Stomach smooth muscle (tissue), 2 donors: Measurements from ENCODE around the gene TMED7.

Experiments used
- H3K27ac ChIP-seq: one replicate; pipeline ENCODE4 v1.7.0; 2013; ENCODE audit warnings: mild to moderate bottlenecking, low read length, inconsistent platforms
- H3K27me3 ChIP-seq, 2 donors: one replicate each; pipeline ENCODE4 v1.7.0; 2013; ENCODE audit warnings: low read length in 2 of 2; ENCODE audit not compliant: insufficient read depth in 2 of 2, control insufficient read depth in 1 of 2
- H3K36me3 ChIP-seq, 2 donors: one replicate each; pipeline ENCODE4 v1.7.0; 2013; ENCODE audit warnings: low read length in 2 of 2; ENCODE audit not compliant: control insufficient read depth in 2 of 2, insufficient read depth in 2 of 2
- H3K4me1 ChIP-seq: one replicate; pipeline ENCODE4 v1.7.0; 2013; ENCODE audit warnings: low read length; ENCODE audit not compliant: control insufficient read depth, insufficient read depth
- H3K4me3 ChIP-seq, 2 donors: one replicate each; pipeline ENCODE4 v1.7.0; 2013; ENCODE audit warnings: low read length in 2 of 2
- H3K9ac ChIP-seq, 2 donors: one replicate each; pipeline ENCODE4 v1.7.0; 2013; ENCODE audit warnings: low read length in 2 of 2, mild to moderate bottlenecking in 1 of 2
- H3K9me3 ChIP-seq, 2 donors: one replicate each; pipeline ENCODE4 v1.7.0; 2013; ENCODE audit warnings: low read length in 2 of 2; ENCODE audit not compliant: control insufficient read depth in 2 of 2
- donor health status: healthy.
- donor health status: Pancreatic carcinoma.

The TMED7 gene

DNA sequence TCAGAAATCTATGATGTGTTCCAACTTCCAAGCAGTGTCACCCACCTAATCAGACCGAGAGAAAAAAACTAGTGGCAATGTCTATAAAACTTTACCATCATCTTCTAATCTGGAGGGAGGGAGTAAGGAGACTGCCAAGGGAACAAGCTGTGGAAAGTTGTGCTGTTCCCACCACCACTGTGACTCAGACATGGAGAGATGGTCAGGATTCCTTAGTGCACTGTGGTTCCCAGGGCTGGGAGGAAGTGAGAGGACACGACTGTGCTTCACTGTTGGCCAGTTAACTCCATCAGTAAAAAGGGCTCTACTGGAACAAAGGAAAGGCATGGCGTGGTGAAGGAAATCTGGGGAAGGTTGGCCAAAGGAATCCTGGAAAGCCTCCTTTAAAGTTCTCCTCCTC lies 42.4 kb downstream of the TMED7 start:
- Histone ChIP-seq H3K36me3 (peaks cover 0 to 4% of the 10 kb centered on the region in 2 donors), H3K4me3 (no peak overlapping the region), H3K9me3 (no peaks in the 10 kb centered on the region), H3K27me3 (no peaks in the 10 kb centered on the region), H3K4me1 (no peaks in the 10 kb centered on the region), H3K27ac (no peak overlapping the region), H3K9ac (no peak overlapping the region)

- Histone ChIP-seq H3K27me3 (no peaks in the 10 kb centered on the region), H3K4me3 (no peak overlapping the region), H3K4me1 (no peaks in the 10 kb centered on the region), H3K27ac (no peak overlapping the region), H3K9me3 (no peaks in the 10 kb centered on the region), H3K36me3 (peaks cover 0 to 4% of the 10 kb centered on the region in 2 donors), H3K9ac (no peak overlapping the region)
These were observed 44.9 kb downstream of the TMED7 start for GRCh38 chr5:115580941-115581340.

GRCh38 chr5:115579747-115580173 lies 46.1 kb downstream of the TMED7 start:
- H3K9me3 ChIP-seq = no peaks in the 10 kb centered on the region
- no peaks in the 10 kb centered on the region for H3K27me3 ChIP-seq
- H3K9ac ChIP-seq = no peak overlapping the region
- no peak overlapping the region for H3K27ac ChIP-seq
- no peaks in the 10 kb centered on the region for H3K4me1 ChIP-seq
- no peak overlapping the region for H3K4me3 ChIP-seq
- peaks cover 0 to 4% of the 10 kb centered on the region in 2 donors for H3K36me3 ChIP-seq

DNA sequence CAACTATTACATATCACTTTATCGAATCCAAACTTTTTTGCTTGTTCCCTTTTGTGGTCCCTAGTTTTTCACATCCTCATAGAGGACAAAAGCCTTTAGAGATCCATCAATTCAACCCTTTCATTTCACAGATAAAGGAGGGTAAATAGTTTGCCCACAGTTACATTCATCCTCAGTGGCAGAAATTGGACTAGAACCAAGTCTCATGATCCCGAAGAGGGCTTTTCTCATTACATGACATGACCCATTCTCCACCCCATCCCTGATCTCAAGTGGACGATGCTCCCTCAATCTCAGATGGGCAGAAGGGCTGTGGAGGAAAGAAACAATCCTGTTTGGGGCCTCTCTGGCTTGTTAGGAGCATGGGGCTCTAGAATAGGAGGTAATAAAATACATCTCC lies 46.6 kb downstream of the TMED7 start:
- H3K9ac ChIP-seq = no peak overlapping the region
- peaks cover 0 to 4% of the 10 kb centered on the region in 2 donors for H3K36me3 ChIP-seq
- no peaks in the 10 kb centered on the region for H3K9me3 ChIP-seq
- H3K4me3 ChIP-seq = no peak overlapping the region
- H3K4me1 ChIP-seq = no peaks in the 10 kb centered on the region
- H3K27ac ChIP-seq = no peak overlapping the region
- no peaks in the 10 kb centered on the region for H3K27me3 ChIP-seq

DNA sequence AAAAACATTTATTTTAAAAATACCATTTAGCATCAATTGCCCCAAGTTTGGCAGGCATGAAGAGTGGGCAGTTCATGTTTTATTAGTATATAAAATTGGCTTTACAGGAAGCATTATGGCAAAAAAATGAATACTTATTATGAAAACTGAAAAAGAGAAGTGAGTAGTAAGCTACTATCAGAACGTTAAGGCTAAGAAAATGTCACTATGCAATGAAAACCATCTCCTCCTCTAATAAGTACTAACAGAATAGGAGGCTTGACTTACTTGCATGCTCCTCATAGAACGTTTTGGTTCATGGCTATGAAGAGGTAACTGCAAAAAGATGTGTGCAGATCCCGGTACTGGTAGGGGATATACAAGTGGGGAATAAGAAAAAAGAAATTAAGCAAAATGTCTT lies 47.2 kb downstream of the TMED7 start:
- H3K4me1 ChIP-seq = no peaks in the 10 kb centered on the region
- H3K27me3 ChIP-seq = no peaks in the 10 kb centered on the region
- H3K27ac ChIP-seq = no peak overlapping the region
- peaks cover 0 to 4% of the 10 kb centered on the region in 2 donors for H3K36me3 ChIP-seq
- H3K9ac ChIP-seq = no peak overlapping the region
- no peak overlapping the region for H3K4me3 ChIP-seq
- no peaks in the 10 kb centered on the region for H3K9me3 ChIP-seq

DNA sequence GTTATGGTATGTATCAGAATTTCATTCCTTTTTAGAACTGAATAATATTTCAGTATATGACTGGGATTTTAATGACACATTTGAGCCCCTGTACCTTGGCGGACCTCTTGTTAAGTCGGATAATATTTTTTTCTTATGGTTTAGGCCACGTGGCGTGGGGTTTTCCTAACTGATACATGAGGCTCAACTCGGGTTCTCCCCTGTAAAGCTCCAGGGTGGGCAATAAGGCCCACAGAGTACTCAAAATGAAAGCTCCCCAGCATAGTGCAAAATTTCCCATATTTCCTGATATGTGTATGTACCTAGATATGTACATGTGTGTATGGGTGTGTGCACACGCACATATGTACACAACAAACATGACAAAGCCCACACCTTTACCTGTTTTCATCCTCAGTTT lies 48.1 kb downstream of the TMED7 start:
- H3K27me3 ChIP-seq = no peaks in the 10 kb centered on the region
- H3K9me3 ChIP-seq = no peaks in the 10 kb centered on the region
- H3K9ac ChIP-seq = no peak overlapping the region
- H3K4me3 ChIP-seq = no peak overlapping the region
- no peak overlapping the region for H3K27ac ChIP-seq
- peaks cover 0 to 4% of the 10 kb centered on the region in 2 donors for H3K36me3 ChIP-seq
- H3K4me1 ChIP-seq = no peaks in the 10 kb centered on the region

- H3K27ac ChIP-seq = no peak overlapping the region
- H3K9ac ChIP-seq = no peak overlapping the region
- no peaks in the 10 kb centered on the region for H3K27me3 ChIP-seq
- H3K36me3 ChIP-seq = peaks cover 0 to 4% of the 10 kb centered on the region in 2 donors
- no peak overlapping the region for H3K4me3 ChIP-seq
- no peaks in the 10 kb centered on the region for H3K4me1 ChIP-seq
- H3K9me3 ChIP-seq = no peaks in the 10 kb centered on the region
These were observed 48.5 kb downstream of the TMED7 start for GRCh38 chr5:115577329-115577728.

DNA sequence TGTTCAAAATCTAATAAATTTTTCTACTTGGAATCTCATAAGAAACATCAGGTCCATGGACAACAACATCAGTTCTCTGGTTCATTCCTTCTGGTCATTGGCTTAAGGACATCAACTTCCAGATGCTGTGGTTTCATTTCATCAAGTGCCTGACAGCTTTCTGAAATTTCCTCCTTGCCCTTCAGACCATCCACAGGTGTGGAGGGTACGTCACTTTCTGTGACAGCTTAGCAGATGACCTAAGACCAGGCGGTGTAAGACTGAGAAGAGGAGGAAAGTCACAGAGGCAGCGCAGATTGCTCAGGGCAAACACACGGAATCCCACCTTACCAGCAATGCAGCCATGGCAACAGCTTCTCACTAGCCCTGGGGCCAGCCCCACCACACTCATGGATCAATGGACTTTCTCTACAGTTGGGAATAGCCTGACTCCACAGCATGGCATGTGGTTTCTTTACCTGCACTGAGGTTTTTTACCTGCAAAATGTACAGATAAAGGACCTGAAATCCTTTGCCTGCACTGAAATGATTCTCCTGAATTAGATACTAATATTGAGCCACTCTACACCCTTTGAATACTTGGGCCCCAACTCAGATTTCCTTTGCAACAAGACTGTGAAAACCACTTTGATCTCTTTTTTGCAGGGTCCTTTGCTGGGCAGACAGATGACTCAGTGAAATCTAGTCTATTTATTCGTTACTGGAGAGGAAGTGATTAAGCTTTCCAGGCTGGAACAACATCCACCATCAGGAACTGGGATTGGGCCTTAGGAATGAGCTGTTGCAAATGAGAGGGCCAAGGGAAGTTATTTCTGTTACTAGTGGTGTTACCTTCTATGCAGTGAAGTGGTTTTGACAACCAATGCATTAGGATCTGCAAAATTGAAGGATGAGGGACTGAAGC lies 50.4 kb downstream of the TMED7 start:
- no peak overlapping the region for H3K9ac ChIP-seq
- H3K27me3 ChIP-seq = no peaks in the 10 kb centered on the region
- H3K4me1 ChIP-seq = no peaks in the 10 kb centered on the region
- peaks cover 0 to 4% of the 10 kb centered on the region in 2 donors for H3K36me3 ChIP-seq
- no peak overlapping the region for H3K4me3 ChIP-seq
- H3K9me3 ChIP-seq = no peaks in the 10 kb centered on the region
- H3K27ac ChIP-seq = no peak overlapping the region

GRCh38 chr5:115573133-115573532 lies 52.7 kb downstream of the TMED7 start:
- Histone ChIP-seq H3K27me3 (no peaks in the 10 kb centered on the region), H3K9me3 (no peaks in the 10 kb centered on the region), H3K9ac (no peak overlapping the region), H3K27ac (no peak overlapping the region), H3K4me3 (no peak overlapping the region), H3K4me1 (no peaks in the 10 kb centered on the region), H3K36me3 (no peaks in the 10 kb centered on the region)

- H3K9ac ChIP-seq = no peak overlapping the region
- H3K27ac ChIP-seq = no peak overlapping the region
- no peaks in the 10 kb centered on the region for H3K27me3 ChIP-seq
- no peaks in the 10 kb centered on the region for H3K36me3 ChIP-seq
- H3K4me1 ChIP-seq = no peaks in the 10 kb centered on the region
- H3K9me3 ChIP-seq = no peaks in the 10 kb centered on the region
- H3K4me3 ChIP-seq = no peak overlapping the region
These were observed 54.4 kb downstream of the TMED7 start for GRCh38 chr5:115571441-115571878.

GRCh38 chr5:115568668-115569067 lies 57.2 kb downstream of the TMED7 start:
- H3K36me3 ChIP-seq = no peaks in the 10 kb centered on the region
- no peaks in the 10 kb centered on the region for H3K4me1 ChIP-seq
- no peaks in the 10 kb centered on the region for H3K27me3 ChIP-seq
- no peaks in the 10 kb centered on the region for H3K9me3 ChIP-seq
- H3K9ac ChIP-seq = no peak overlapping the region
- H3K4me3 ChIP-seq = no peak overlapping the region
- no peak overlapping the region for H3K27ac ChIP-seq
